GM10248 (cell line): ENCODE measurements around the gene FGD2.

Experiments
- CTCF ChIA-PET: fragments of 300-600 bp; sonication (Branson Sonifier 250); formaldehyde crosslinking; extraction: SDS; loops from one replicate; lab custom pipeline; 2021; ENCODE audit warnings: antibody characterized with exemption; lab: Yijun Ruan, JAX
- POLR2A ChIA-PET: fragments of 350-650 bp; sonication (Branson Sonifier 250); formaldehyde crosslinking; extraction: SDS; loops from one replicate; lab custom pipeline; 2020; ENCODE audit warnings: antibody characterized with exemption; lab: Yijun Ruan, JAX
- DNase-seq: peaks from one replicate; pipeline ENCODE4 v3.0.0; 2012; ENCODE audit errors: extremely low spot score
- CTCF ChIP-seq: IDR thresholded peaks from 2 replicates; pipeline ENCODE4 v1.5.1; 2012; ENCODE audit warnings: mild to moderate bottlenecking, low read depth; ENCODE audit errors: extremely low read depth, missing control alignments, control extremely low read depth

Gene FGD2

GRCh38 chr6:37005061-37005810 is at the start of gene FGD2:
Gene FGD2, plus strand, starts transcription at chr6:37005655. Its CDS starts 163 bp downstream, at chr6:37005818.
- POLR2A ChIA-PET: interaction anchor here (2.7 kb wide), 1 partner anchor 19 kb away, joined by 10 read pairs; the partner anchor contains the start of gene MTCH1
- CTCF ChIA-PET: interaction anchor here (0.9 to 11.7 kb wide), 9 partner anchors 13 to 224 kb away, joined by 3 to 147 read pairs (median 6); partner anchors contain the start of genes C6orf89 and MTCH1
- DNase-seq: peak; percentile 92
- no peak for TF ChIP-seq CTCF

GRCh38 chr6:36955671-36956445 is 49.6 kb upstream of the FGD2 start:
- POLR2A ChIA-PET: no interaction called here
- CTCF ChIA-PET: interaction anchor here (1.2 to 4.1 kb wide), 10 partner anchors 10 to 254 kb away, joined by 3 to 15 read pairs (median 4); no protein-coding TSS in a partner anchor
- DNase-seq: no peak
- no peak for TF ChIP-seq CTCF

GRCh38 chr6:36956446-36956820 is 49.0 kb upstream of the FGD2 start:
- ChIA-PET CTCF (interaction anchor here (1.0 to 4.1 kb wide), 9 partner anchors 9 to 253 kb away, joined by 3 to 15 read pairs (median 4); no protein-coding TSS in a partner anchor), POLR2A (no interaction called here)
- TF ChIP-seq CTCF: no peak
- no peak for DNase-seq

- ChIA-PET CTCF (interaction anchor here (4.1 kb wide), 1 partner anchor 8 kb away, joined by 15 read pairs; no protein-coding TSS in a partner anchor), POLR2A (no interaction called here)
- TF ChIP-seq CTCF: no peak
- no peak for DNase-seq
These were observed 47.6 kb upstream of the FGD2 start for GRCh38 chr6:36957773-36958271.

GRCh38 chr6:36958775-36959554 is 46.5 kb upstream of the FGD2 start:
- no peak for TF ChIP-seq CTCF
- no peak for DNase-seq
- POLR2A ChIA-PET: no interaction called here
- CTCF ChIA-PET: no interaction called here
